CD4-positive, alpha-beta T cell treated with Interleukin-6 at 100 ng/mL for 8 hours (primary cell): Measurements from ENCODE around the gene KCNJ4.

Source experiments
- DNase-seq: peaks from one replicate; pipeline ENCODE4 v3.0.0-alpha.2; 2020; ENCODE audit warnings: mixed read lengths, low spot score

KCNJ4 gene

GRCh38 chr22:38452373-38453065 is 2.5 kb downstream of the KCNJ4 start:
- no peak for DNase-seq

DNA sequence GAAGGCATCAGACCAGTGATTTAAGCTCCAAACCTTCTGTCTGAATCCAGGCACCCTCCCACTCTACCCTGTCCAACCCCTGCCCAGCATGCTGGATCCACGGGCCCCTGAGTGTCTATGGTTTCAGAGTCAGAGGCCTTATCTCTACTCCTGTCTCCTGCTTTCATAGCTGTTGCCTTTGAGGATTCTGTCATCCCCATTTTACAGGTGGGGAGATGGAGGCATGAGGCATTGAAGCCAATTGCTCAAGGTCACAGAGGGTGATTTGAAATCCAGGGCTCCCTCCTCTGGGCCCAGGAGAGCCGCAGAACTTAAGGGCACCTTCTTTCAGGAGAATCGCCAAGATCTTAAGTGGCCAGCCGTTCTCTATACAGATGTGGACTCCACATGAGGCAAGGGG is 3.1 kb downstream of the KCNJ4 start:
- DNase-seq: no peak

- no peak for DNase-seq
These were observed 3.6 kb downstream of the KCNJ4 start for GRCh38 chr22:38451404-38451803.

- DNase-seq: no peak
These were observed 4.7 kb downstream of the KCNJ4 start for GRCh38 chr22:38450234-38450797.

- DNase-seq: no peak
These were observed 5.2 kb downstream of the KCNJ4 start for GRCh38 chr22:38449776-38450175.

DNA sequence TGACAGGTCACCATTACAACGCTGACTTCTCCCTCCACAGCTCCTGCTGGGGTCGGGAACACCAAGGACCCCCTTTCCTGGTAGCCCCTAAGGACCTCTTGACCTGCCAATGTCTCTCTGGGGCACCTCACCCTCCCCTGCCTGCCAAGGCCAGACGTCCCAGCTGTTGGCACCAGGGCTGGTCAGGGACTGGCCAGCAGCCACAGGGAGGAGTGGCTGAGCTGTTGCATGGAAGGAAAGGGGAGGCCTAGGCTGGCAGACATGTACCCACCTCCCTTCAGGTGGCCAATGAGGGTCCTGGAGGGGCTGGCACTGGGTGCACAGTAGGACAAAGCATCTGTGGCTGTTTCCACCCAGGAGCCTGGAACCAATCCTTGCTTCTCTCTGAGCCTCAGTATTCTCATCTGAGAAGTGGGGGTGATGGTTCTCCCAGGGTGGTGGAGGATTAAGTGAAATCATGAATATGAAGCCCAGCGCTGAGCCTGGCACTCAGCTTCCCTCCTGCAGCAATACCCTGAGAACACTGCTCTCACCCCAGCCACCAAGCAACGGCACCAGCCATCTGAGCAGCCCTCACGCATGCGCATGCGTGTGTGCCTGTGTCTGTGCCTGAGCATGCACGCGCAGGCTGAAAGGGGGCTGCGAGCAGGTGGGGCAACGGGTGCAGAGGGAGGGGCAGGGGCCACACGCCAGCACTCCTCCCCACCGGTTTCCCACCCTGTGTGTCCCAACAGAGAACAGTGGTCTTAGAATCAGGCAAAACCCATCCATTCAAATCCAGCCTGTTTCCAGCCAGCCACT is 5.9 kb downstream of the KCNJ4 start:
- DNase-seq: no peak

DNA sequence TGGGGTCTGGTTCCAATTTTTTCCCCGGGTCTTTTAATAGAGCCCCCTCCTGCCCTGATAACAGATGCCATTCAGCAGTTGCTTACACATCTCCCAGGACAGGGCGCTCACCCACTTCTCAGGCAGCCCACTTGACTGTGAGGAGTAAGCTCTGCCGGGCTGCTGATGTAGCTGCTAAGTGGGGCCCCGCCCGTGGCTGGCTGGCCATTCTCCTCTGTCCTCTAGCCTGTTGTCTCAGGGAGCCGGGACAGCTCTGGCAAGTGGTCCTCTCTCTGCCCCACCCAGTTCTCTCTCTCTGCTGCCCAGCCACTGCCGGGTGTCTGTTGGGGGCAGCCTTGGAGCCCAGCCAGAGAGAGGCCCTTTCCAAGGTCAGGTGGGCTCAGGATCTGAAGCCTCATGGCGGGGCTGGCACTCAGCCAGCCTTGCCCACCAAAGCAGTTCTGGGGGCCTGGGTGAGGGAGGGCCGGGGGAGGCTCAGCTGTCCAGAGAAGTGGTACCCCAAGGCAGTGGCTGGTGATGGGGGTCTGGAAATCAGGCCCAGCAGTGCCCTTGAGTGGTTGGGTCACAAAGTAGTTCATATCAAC is 8.9 kb downstream of the KCNJ4 start:
- DNase-seq: no peak

DNA sequence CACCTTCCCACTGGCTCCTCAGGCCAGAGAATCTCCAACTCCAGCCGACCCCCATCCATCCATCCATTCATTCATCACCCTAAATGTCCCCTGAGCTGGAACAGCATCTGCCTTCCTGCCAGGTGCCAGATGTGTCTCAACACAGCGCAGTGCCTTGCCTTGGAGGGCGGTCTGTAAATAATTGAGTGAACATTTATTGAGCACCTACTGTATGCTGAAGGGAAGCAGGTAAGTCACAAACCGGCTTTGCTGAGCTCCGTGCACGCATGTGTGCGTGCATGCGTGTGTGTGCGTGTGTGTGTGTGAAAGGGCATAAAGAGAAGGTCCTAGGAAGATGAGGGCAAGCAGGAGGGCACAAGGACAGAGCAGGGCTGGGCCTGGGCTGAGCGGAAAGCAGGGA is 10.2 kb downstream of the KCNJ4 start:
- no peak for DNase-seq

GRCh38 chr22:38443628-38444521 is 11.1 kb downstream of the KCNJ4 start:
- DNase-seq: no peak

DNA sequence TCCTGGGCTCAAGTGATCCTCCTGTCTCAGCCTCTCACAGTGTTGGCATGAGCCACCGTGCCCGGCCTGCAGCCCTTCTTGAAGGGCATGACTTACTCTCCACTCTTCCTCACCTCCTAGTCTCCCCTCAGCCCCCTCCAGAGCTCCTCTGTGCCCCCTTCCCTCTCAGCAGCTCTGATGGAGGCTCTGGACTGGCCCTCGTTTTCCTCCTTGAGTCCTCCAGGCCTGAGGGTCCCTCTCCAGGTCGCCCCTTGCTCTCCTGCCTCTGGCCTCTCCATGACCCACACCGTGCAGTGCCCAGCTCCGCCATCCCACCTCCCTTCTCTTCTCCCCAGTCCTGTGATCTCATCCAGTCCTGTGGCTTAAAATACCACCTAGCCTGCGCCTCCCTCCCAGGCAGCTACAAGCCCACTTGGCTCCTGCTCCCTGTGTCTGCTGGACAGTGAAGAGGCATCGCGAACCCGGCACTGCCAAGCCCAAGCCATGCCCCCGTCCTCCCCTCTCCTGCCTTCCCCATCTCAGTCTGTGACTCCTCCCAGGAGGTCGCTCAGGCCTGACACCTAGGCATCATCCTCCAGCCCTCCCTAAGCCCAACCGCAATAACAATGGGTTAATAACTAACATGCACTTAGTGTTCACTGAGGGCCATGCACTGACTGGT is 11.9 kb downstream of the KCNJ4 start:
- DNase-seq: no peak

DNA sequence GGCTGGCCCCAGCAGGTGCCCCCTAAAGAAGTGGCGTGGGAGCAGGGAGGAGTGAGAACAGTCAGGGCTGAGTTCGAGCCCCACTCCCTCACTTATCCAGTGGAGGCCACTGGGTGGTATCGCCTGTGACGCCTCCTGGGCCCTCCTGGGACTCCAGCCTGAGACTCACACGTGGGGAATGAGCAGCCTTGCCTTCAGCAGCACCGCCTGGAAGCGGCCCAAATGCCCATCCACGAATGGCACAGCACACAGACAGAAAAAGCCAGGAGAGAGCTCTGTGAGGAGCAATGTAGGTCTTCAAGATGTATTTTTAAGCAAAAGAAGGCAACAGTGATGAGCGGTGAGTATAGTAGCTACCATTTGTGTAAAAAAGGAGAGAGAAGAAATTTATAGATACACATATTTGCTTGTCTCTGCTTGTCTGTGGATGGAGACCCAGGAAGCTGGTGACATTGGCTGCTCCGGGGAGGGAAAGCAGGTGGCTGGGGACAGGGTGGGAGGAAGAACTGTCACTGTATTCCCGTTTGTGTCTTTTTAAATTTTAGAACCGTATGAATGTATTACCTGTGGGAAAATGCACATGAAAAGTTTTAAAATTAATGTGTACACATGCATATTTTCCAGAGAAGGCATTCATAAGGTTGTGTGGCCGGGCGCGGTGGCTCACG is 13.2 kb downstream of the KCNJ4 start:
- no peak for DNase-seq

DNA sequence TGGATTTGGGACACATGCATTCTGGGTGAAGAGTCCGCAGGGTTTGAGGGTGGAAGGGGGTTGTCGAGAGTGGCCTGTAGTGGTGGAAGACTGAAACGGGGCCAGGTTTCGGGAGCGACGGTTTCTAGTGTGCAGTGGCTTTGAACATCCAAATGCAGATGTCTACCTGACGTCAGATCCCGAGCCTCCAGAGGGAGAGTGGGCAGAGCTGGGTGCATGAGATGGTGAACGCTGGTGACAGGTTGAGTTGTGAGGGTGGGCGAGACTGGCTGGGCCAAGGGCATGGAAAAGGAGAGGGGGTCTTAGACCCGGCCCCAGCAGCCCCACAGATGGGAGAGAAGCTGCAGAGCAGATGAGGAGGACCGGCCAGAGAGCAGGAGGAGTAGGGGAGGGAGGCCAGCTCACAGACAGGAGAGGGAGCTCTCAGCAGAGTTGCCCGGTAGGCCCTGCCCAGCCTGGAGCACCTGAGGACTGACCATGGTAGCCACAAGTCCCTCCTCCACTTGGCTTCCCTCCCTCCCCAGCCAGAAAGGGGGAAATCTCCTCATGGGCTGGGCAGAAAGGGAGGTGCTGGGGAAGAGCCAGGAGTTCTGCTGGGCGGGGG is 14.2 kb downstream of the KCNJ4 start:
- no peak for DNase-seq

DNA sequence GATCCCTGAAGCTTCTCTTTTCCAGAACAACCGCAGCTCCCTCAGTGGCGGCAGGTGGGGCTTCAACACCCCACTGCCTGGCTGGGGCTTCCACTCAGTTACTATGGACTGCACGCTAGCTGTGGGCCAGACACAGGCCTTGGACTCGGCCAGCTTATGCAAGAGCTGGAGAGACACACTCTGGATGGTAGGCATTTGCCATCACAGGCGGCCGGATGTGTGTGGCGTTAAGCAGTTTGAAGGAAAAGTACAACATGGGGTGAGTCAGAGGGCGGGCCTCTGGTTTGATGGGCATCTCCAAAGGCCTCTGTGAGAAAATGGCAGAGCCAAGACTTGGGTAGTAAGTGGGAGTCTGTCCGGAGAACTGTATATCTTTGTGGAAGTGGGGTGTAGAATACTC is 17.6 kb downstream of the KCNJ4 start:
- no peak for DNase-seq

DNA sequence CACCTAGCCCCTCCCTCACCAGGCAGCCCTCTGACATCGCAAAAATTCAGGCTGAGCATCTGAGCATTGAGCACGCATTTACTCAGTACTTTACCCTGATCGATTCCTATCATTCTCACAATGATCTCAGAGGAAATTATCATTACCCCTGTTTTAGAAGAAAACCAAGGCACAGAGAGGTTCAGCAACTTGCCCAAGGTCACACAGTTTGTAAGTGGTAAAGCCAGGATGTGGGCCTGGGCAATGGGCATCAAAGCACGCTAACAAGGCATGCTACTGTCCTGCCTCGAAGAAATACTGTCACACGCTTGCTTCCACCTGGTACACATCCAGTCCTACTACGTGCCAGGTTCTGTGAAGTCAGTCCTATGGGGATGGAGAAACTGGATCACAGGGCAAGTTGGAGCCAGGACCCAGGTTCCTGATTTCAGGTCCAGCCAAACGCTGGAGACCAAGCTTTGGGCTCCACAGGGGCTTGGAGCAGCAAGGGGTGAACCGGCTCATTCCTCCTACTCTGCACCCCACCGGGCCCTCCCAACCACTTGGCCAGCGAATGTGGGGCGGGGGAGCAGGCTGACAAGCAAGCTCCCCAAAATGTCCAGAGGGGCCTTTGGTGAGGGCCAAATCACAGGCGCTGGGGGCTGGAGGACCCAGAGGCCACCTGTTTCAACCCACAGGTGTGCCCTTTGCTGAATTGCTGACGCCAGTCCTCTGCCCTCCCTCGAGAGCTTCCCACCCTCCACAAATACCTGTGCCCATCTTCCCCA is 18.2 kb downstream of the KCNJ4 start:
- no peak for DNase-seq

DNA sequence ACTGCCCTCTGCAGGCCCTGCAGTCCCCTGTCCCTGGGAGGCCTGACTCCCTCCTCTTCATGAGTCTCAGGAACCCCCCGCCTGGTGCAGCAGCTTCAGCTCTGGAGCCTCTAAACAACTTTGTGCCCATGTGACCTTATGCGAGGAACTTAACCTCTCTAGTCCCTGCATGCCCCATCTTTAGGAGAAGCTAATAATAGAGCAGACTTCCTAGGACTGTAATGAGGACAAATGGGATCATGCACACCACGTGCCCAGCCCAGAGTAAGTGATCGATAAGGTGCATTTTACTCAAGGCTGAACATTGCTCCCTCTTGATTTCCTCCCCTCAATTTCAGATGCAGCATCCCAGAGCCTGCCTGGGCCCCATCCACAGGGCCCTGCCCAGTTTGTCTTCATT is 19.0 kb downstream of the KCNJ4 start:
- no peak for DNase-seq

GRCh38 chr22:38435010-38435409 is 20.0 kb downstream of the KCNJ4 start:
- no peak for DNase-seq

DNA sequence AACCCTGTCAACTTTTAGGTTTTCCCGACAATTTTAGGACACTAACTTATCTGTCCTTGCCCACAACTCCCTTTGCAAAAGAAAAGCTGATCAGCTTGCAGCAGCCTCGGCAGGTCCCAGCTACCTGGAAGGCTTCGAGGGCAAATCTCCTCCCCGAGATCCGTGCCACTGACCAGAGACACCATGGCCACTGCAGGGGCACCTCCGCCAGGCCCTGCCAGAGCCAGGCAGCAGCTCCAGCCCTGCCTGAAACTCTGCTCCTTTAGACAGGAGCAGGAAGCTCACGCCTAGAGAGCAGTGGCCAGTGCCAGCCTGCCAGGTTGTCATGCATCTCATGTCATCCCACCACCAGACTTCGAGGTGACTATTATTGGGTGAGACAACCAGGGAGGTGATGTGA is 21.1 kb downstream of the KCNJ4 start:
- DNase-seq: no peak

GRCh38 chr22:38432264-38432663 is 22.7 kb downstream of the KCNJ4 start:
- DNase-seq: no peak

- no peak for DNase-seq
These were observed 23.6 kb downstream of the KCNJ4 start for GRCh38 chr22:38431266-38432010.
